ENCODE data around the gene INTS15.
"Not testable (repeated sequence)": the region's sequence is repeated elsewhere in the genome, so short reads cannot be mapped to it uniquely, and the experiment has no call there.

Gene INTS15

DNA sequence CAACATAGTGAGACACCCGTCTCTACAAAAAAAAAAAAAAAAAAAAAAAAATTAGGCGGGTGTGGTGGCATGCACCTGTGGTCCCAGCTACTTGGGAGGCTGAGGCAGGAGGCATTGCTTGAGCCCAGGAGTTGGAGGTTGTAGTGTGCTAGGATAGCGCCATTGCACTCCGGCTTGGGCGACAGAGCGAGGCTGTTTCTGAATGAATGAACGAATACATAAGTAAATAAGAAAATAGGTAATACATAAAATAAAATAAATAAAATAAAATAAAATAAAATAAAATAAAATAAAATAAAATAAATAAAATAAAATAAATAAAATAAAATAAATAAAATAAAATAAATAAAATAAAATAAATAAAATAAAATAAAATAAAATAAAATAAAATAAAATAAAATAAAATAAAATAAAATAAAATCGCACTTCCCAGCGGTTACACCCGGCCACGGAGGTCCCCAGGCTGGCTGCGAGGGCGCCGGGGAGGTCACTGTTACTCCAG is 12.9 kb upstream of the INTS15 start:
- in situ Hi-C loops (cut with HindIII; ENCODE audit: low sequenced_read_pairs): not testable (repeated sequence)

DNA sequence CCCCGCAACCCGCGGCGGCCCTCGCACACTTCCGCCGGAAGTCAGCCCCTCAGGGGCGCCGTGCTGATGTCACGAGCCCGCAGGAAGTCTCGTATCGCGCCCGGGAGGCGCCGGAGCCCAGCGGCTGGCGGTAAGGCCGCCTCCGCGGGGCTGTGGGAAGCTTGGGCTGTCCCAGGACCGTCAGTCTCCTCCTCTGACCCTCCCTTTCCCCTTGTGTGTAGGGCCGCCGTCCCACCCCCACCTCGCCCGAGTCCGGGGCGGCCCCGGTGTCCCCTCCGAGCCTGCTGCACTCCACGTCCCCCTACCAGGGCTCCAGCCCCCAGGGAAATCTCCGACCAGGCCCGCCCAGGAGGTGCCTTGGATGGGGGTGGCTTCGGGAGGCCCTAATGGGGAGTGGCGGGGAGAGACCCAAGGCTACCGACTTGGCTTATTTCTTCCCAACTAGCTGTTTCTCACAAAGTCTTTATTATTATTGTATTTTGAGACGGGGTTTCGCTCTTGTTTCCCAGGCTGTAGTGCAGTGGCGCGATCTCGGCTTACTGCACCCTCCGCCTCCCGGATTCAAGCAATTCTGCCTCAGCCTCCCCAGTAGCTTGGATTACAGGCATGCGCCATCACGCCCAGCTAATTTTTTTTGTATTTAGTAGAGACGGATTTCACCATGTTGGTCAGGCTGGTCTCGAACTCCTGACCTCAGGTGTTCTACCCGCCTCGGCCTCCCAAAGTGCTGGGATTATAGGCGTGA is 12.3 kb upstream of the INTS15 start, which contains the start of gene ZDHHC4:
ZDHHC4 (plus strand) TSS at position 86 of the 745 bp plus-strand sequence. CDS start 3,108 bp downstream, outside the sequence.
- in situ Hi-C loops (cut with HindIII; ENCODE audit: low sequenced_read_pairs): no loop called here

DNA sequence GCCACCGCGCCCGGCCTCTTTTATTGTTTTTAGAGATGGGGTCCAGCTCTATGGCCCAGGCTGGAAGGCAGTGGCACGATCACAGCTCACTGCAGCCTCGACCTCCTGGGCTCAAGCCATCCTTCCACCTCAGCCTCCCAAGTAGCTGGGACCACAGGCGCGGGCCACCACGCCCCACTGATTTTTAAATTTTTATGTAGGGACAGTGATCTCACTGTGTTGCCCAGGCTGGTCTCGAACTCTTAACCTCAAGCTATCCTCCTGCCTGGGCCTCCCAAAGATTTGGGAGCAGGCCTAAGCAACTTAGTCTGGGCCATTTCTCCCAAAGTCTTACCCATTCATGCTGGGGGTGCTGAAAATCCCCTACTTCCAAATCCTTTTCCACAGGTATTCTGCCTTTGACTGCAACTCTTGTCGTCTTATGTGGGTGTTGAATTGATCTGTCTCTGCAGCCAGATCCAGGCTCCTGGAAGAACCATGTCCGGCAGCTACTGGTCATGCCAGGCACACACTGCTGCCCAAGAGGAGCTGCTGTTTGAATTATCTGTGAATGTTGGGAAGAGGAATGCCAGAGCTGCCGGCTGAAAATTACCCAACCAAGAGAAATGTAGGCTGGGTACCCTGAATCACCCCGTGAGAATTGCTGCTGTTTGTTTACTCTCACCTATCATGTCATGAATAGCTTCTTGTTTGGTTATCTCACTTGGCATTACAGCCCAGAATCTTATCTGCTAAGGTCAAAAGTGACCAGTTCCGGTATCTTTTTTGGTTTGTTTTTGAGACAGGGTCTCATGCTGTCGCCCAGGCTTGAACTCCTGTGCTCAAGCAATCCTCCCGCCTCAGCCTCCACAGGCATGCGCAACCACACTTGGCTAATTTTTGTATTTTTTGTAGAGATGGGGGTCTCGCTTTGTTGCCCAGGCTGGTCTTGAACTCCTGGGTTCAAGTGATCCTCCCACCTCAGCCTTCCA is 11.4 kb upstream of the INTS15 start:
- in situ Hi-C loops (cut with HindIII; ENCODE audit: low sequenced_read_pairs): no loop called here

DNA sequence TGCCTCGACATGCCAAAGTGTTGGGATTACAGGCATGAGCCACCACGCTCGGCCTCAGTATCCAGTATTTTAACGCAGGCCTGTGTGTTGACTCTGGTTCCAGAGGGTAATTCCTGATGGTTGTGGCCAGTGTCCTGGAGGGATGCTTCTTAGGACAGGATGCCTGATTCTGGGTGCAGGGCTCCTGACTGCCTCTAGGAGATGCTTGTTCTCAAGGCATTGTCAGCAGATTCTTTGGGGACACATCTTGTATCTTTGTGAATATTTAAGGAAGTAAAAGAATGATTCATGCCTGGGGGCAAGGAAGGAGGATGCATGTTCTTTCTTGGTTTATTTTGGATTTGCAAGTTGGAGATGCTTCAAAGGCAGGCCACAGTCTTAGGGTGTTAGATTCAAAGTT is 10.4 kb upstream of the INTS15 start:
- in situ Hi-C loops (cut with HindIII; ENCODE audit: low sequenced_read_pairs): no loop called here

DNA sequence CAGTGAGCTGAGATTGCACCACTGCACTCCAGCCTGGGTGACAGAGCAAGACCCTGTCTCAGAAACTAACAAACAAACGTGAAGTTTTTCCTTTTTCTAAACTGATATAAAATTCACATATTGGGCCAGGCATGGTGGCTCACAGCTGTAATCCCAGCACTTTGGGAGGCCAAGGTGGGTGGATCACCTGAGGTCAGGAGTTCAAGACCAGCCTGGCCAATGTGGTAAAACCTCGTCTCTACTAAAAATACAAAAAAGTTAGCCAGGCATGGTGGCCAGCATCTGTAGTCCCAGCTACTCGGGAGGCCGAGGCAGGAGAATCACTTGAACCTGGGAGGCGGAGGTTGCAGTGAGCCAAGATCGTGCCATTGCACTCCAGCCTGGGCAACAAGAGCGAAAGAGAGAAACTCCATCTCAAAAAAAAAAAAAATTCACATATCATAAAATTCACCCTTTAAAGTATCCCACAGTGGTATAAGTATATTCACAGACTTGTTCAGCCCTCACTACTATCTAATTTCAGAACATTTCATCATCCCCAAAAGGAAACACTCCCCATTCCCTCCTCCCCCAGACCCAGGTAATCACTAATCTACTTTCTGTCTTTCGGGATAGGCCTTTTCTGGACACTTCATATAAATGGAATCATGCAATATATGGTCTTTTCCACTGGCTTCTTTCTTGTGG is 3.9 kb upstream of the INTS15 start:
- in situ Hi-C loops (cut with HindIII; ENCODE audit: low sequenced_read_pairs): not testable (repeated sequence)

DNA sequence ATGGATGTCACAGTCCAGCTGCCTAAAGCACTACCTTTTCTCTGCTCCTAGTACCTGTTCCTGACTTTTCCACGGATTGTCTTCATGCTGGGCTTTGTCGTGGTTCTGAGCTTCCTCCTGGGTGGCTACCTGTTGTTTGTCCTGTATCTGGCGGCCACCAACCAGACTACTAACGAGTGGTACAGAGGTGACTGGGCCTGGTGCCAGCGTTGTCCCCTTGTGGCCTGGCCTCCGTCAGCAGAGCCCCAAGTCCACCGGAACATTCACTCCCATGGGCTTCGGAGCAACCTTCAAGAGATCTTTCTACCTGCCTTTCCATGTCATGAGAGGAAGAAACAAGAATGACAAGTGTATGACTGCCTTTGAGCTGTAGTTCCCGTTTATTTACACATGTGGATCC is 1.3 kb upstream of the INTS15 start:
- in situ Hi-C loops (cut with HindIII; ENCODE audit: low sequenced_read_pairs): no loop called here

DNA sequence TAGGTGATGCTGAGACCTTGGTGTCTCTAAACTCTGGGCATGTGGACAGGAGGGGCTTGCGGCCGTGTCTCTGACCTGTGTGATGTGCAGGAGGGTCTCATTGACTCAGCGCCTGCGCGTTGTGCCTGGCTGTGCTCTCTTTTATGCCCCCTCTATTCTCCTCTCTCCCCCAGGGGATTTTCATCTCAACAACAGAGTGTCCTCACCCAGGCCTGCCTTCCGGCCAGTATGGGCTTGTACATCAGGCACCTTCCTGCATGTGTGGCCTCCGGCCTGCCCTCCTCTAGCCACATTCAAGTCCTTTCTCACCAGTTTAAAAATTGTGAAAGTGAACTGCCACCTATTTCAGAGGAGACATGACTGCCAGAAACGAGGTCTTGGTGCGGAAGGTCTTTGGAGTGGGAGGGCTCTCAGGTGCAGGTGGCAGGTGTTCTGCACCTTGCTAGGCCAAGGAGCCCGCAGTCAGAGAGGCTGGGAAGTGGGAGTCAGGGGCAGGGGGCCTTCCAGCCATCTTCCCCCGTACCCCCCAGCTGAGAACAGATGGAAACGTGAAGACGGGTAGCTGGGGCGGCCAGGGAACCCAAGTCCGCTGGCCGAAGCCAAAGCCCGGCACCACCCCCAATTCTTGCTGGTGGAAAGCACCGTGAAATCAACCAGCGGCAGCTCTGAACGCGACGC is 531 bp upstream of the INTS15 start:
- in situ Hi-C loops (cut with HindIII; ENCODE audit: low sequenced_read_pairs): no loop called here

DNA sequence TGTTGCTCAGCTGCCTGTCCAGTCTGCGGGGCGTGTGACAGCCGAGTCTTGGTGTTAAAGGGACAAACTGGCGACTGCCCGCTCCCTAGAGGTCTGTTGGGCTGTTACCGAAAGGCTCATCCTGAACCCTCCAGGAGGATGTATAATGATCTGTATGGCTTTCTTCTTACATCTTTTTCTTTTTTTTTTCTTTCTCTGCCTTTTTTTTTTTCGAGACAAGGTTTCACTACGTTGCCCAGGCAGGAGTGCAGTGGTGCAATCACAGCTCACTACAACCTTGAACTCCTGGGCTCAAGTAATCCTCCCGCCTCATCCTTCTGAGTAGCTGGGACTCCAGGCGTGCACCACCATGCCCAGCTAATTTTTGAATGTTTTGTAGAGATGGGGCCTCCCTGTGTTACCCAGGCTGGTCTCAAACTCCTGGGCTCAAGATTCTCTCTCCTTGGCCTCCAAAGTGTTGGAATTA is 857 bp downstream of the INTS15 start:
- in situ Hi-C loops (cut with HindIII; ENCODE audit: low sequenced_read_pairs): no loop called here

DNA sequence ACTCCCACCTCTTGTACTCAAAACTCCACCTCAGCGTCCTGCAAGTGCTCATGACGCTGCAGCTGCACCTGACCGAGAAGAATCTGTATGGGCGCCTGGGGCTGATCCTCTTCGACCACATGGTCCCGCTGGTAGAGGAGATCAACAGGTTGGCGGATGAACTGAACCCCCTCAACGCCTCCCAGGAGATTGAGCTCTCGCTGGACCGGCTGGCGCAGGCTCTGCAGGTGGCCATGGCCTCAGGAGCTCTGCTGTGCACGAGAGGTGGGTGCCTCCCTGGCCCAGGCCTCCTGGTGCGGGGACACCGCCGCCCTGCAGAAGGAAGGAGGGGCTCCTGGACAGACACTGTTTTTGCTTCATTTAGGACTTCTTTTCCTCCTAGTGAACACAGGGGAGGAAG is 10.3 kb downstream of the INTS15 start:
- in situ Hi-C loops (cut with HindIII; ENCODE audit: low sequenced_read_pairs): no loop called here

DNA sequence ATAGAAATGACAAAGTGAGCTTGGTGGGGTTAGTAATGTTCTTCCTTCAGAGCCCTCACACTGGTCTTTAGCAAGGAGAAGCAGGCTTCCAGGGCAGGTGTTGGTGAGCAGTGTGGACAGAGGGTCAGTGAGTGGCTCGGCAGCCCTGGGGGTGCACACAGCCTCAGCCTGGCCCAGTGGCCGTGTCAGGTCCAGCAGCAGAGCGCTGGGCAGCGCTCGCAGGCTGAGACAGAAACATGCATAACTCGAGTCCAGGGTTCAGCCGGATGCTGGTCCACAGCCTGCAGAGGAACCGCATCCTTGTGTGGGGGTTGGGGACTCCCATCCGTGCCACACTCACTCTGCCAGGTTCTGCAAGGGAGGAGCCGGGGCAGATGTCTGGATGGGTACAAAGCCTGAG is 14.6 kb downstream of the INTS15 start:
- in situ Hi-C loops (cut with HindIII; ENCODE audit: low sequenced_read_pairs): no loop called here

DNA sequence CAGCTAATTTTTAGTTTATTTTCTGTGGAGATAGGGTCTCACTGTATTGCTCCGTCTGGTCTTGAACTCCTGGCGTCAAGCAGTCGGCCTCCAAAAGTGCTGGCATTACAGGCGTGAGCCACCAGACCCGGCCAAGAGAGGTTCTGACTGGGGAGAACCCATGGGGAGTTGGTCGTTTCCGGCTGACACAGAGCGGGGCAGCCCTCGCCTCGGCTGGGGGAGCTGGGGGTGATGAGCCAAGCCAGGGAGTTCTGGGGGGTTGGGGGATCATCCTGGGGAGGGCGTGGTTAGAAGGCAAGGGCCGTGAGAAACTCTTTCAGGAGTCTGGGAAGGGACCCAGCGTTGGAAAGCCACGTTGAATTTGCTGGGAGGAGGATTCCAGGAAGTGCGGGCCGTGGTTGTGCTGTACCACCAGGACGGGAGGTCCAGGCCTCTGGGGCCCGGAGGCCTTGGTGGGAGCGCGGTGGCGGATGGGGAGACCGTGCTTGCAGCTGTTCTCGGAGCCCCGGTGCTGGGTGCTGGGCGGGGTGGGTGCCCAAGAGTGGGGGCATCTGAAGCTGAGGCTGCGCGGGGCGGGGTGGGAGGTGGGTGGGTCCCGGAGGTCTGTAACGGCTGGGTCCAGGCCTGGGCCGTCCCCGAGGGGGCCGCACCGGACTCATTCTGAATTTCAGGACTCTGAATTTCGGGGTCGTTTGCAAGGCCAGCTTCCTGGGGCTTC is 17.2 kb downstream of the INTS15 start:
- in situ Hi-C loops (cut with HindIII; ENCODE audit: low sequenced_read_pairs): no loop called here

DNA sequence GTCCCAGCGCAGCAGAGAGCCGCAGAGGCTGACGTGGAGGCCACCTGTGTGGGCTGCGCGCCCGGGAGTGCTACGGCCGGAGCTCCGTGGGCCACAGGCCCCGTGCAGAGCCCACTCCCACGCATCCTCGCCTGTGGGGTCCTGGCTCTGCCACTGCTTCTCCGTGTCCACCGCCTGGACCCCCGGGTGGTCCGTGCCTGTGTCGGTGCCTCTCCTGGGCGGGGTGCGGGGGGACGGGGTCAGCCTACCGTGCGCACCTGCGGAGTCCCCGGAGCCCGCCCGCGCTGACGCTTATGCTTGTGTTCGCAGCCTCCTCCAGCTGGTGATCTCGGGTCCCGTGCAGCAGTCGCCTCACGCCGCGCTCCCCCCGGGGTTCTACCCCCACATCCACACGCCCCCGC is 17.8 kb downstream of the INTS15 start:
- in situ Hi-C loops (cut with HindIII; ENCODE audit: low sequenced_read_pairs): no loop called here

DNA sequence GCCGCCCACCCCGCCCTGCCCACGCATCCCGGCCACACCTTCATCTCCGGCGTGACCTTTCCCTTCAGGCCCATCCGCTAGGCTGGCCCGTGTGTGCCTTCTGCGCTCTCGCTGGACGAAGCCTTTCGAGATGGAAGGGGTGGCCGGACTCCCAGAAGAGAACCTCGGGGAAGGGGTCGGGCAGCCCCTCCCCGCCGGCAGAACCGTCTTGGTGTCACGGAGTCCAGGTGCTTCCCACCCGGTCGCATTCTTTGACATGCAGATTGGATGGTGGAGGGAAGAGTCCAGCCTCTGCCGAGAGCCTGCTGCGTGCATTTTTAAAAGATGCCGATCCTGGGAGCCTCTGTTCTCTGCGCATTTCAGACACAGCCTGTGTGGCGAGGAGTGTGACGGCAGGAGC is 18.3 kb downstream of the INTS15 start:
- in situ Hi-C loops (cut with HindIII; ENCODE audit: low sequenced_read_pairs): no loop called here

DNA sequence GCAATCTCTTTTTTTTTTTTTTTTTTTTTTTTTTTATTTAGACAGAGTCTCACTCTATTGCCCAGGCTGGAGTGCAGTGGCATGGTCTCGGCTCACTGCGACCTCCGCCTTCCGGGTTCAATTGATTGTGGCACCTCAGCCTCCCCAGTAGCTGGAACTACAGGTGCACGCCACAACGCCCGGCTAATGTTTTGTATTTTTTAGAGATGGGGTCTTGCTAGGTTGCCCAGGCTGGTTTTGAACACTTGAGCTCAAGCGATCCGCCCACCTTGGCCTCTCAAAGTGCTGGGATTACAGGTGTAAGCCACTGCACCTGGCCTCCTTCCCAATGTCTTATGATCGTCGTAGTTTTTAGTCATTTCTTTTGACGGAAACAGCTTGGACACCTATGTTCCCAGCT is 19.0 kb downstream of the INTS15 start:
- in situ Hi-C loops (cut with HindIII; ENCODE audit: low sequenced_read_pairs): no loop called here

DNA sequence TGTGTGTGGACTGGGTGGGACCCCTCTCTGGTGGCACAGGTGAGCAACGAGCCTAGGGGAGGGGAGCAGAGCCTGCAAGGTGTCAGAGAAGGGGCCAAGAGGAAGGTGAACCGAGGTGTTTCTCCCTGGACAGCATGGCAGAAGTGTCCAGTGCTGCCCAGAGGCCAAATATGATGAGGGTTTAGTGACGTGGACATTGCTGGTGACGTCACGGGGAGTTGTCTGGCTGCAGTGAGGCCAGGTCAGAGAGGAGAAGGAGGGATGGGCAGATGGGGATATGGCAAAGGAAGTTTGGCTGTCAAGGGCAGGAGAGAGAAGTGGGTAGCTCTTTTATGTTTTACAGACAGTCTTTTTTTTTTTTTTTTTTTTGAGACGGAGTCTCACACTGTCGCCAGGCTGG is 23.0 kb downstream of the INTS15 start:
- in situ Hi-C loops (cut with HindIII; ENCODE audit: low sequenced_read_pairs): no loop called here

DNA sequence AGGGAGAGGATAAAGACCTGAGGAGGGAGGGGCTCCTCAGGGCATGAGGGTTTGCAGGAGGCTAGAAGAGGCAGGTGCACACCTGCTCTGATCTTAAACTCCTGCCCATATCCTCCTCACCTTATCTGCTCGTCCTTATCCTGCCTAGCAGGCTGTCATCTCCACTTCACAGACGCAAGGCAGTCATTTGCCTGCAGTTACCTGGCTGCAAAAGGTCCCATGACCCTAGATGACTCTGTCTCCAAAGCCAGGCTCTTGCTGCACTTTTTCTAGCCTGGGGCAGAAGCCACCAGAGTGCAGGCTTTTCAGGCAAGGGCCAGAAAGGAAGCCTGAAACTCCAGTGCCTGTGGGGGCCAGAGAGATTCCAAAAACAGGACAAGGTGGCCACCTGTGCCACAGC is 23.9 kb downstream of the INTS15 start:
- in situ Hi-C loops (cut with HindIII; ENCODE audit: low sequenced_read_pairs): no loop called here

DNA sequence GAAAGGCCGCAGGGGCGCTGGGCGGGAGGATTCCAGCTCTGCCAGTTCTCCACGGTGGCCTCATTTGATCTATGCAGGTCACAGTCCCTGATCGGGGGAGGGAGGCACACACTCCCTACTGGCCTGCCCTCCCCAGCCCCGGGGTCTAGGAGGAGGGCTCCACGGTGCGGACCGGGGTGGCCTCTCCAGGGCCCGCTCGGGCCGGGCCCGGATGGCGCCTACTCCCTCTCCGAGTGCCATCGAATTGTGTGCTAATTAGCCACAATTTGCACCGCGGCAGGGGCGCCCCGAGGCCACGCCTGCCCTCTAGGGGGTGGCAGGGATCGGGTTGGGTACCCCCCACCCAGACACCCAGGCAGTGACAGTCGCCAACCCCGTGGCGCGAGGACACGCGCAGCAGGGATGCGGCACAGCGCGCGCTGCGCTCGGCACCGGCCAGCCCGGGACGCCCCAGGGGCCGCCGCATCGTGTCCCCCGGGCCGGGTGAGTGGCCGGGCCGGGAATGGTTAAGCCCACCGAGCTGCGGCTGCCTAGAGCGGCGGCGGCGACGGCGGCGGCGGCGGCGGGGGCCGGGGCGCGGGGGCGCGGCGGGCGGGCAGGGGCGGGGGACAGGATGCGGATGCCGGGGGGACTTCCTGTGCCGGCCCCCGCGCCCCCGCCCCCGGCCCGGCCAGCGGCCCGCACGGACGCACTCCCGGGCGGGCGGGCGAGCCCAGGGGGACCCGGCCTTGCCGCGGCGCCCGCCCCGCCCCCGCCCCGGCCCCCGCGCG is 25.3 kb downstream of the INTS15 start, which contains the start of gene ZNF853:
ZNF853 (plus strand) TSS at position 658 of the 770 bp plus-strand sequence. CDS start 565 bp downstream, outside the sequence.
- in situ Hi-C loops (cut with HindIII; ENCODE audit: low sequenced_read_pairs): no loop called here

DNA sequence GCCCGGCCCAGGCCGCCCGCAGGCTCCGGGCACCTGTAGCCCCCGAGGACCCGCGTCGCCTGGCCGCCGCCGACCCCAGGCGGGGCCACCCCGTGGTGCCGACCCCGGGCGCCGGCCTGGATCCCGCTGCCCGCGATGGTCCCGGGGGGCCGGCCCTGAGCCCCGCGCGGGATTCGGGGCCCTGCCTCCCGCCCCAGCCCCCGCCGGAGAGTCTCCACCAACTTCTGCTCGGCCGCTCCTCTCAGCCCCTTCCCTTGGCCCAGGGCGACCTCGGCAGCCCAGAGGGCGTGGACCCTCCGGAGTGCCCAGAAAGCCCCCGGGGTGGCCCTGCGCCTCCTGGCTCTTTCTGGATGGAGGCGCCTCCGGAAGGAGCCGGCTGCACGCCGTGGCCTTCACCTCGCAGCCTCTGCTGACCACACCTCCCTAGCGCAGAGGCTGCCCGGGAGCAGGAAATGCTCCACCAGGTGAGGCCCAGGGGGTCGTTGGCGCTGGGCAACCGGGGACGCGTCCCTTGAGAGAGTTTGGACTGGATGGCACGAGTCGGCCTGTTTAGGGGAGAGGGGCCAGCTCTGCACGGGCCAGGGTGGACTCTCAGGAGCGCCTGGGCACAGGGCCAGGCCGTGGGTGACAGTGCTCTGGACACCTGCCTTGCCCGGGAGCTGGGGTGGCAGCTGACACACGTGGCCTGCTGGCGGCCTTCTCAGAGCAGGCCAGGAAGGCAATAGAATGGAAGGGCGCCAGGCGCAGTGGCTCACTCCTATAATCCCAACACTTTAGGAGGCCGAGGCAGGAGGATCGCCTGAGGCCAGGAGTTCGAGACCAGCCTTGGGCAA is 26.1 kb downstream of the INTS15 start:
- in situ Hi-C loops (cut with HindIII; ENCODE audit: low sequenced_read_pairs): no loop called here

Data from DLD1 (cell line).